Measurements from ENCODE around the gene FAM120B.

Gene FAM120B

GRCh38 chr6:170279426-170279825 lies 27.1 kb upstream of the FAM120B start:
- H3K9me3 Mint-ChIP-seq: no peaks in the 10 kb centered on the region
- peaks cover 53% of the 10 kb centered on the region for H3K27me3 Mint-ChIP-seq (ENCODE audit: low read depth)
- no peak overlapping the region for H3K4me3 Mint-ChIP-seq
- no peak overlapping the region for H3K27ac Mint-ChIP-seq
- peaks cover 4% of the 10 kb centered on the region for H3K4me1 Mint-ChIP-seq (ENCODE audit: low read depth)
- H3K36me3 Mint-ChIP-seq (ENCODE audit: low read depth): no peaks in the 10 kb centered on the region

- peak overlapping the region; percentile 53 for H3K4me3 Mint-ChIP-seq
- H3K27ac Mint-ChIP-seq: no peak overlapping the region
Measured at GRCh38 chr6:170279977-170280688, 26.4 kb upstream of the FAM120B start.

DNA sequence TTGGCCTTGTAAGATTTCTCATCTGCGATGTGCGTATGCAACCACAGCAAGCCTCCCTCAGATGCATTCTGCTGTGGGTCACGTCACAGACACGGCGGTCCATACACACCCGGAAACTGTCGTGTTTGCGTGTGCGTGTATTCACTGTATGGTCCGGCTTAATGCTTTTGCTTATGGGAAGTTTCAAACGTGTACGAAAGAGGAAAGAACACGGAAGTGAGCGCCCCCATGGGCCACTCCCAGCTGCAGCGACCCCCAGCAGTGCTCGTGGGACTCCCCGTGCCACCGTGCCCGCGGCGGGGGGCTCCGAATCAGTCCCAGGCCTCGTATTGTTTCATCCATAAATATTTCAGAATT lies 25.9 kb upstream of the FAM120B start:
- Mint-ChIP-seq H3K4me3 (peak overlapping the region; percentile 53), H3K27ac (no peak overlapping the region), H3K27me3 (ENCODE audit: low read depth) (peaks cover 53% of the 10 kb centered on the region)

More at GRCh38 chr6:170279977-170280688, 26.4 kb upstream of the FAM120B start:
- H3K9me3 Mint-ChIP-seq: no peaks in the 10 kb centered on the region
- peaks cover 4% of the 10 kb centered on the region for H3K4me1 Mint-ChIP-seq (ENCODE audit: low read depth)
- H3K36me3 Mint-ChIP-seq (ENCODE audit: low read depth): no peaks in the 10 kb centered on the region
- H3K27me3 Mint-ChIP-seq (ENCODE audit: low read depth): peaks cover 53% of the 10 kb centered on the region

DNA sequence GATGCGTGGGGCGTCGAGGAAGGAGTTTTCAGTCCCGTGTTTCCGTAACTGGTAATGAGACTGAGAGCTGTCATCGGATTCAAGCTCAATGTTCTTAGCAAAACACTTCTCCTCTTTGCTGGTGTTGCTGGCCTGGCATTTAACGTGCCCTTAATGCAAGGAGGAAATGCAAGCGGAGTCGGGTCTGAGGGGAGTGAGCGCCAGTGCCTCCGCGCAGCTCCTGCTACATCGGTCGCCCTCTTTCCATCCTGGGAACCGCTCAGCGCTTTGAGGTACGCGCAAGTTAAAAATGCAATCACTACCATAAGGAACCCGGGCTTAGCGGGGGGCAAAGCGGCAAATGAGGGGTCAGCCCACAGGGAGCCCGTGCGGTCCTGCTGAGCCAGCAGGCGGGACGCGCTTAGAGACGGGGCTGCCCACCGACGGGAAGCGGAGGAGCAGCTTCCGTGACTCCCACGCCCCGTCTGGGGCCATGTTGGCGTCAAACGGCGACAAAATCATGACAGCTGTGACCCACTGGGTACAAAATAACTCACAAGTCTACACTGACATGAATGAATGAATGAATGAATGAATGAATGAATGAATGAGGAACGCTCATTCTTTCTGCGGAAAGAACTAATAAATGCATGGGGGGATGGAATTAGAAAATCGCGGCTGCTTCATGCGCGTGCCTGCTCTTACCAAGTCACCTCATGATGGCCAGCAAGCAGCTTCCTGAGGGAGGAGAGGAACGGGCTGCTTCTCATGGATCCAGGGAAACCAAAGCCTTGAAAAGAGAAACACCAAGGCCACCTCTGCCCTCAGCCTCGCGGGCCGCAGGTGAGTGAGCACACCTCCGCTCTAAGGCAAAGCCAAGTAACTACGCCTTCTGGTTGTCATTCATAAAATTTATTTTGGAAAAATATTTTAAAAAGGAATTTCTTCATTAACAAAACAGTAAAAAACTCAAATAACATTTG lies 24.9 kb upstream of the FAM120B start:
- Mint-ChIP-seq H3K36me3 (ENCODE audit: low read depth) (no peaks in the 10 kb centered on the region), H3K9me3 (no peaks in the 10 kb centered on the region), H3K27ac (no peak overlapping the region), H3K4me1 (ENCODE audit: low read depth) (peaks cover 4% of the 10 kb centered on the region), H3K27me3 (ENCODE audit: low read depth) (peaks cover 54% of the 10 kb centered on the region), H3K4me3 (no peak overlapping the region)

More for the DNA sequence above, 25.9 kb upstream of the FAM120B start:
- H3K36me3 Mint-ChIP-seq (ENCODE audit: low read depth): no peaks in the 10 kb centered on the region
- peaks cover 4% of the 10 kb centered on the region for H3K4me1 Mint-ChIP-seq (ENCODE audit: low read depth)
- H3K9me3 Mint-ChIP-seq: no peaks in the 10 kb centered on the region

GRCh38 chr6:170282512-170283158 lies 23.9 kb upstream of the FAM120B start:
- H3K4me1 Mint-ChIP-seq (ENCODE audit: low read depth): peaks cover 4% of the 10 kb centered on the region
- H3K36me3 Mint-ChIP-seq (ENCODE audit: low read depth): no peaks in the 10 kb centered on the region
- no peaks in the 10 kb centered on the region for H3K9me3 Mint-ChIP-seq
- no peak overlapping the region for H3K4me3 Mint-ChIP-seq
- no peak overlapping the region for H3K27ac Mint-ChIP-seq
- H3K27me3 Mint-ChIP-seq (ENCODE audit: low read depth): peaks cover 56% of the 10 kb centered on the region

GRCh38 chr6:170283212-170284081 lies 23.1 kb upstream of the FAM120B start:
- peaks cover 4% of the 10 kb centered on the region for H3K4me1 Mint-ChIP-seq (ENCODE audit: low read depth)
- H3K27ac Mint-ChIP-seq: no peak overlapping the region
- H3K27me3 Mint-ChIP-seq (ENCODE audit: low read depth): peaks cover 56% of the 10 kb centered on the region
- H3K9me3 Mint-ChIP-seq: no peaks in the 10 kb centered on the region
- H3K4me3 Mint-ChIP-seq: no peak overlapping the region
- H3K36me3 Mint-ChIP-seq (ENCODE audit: low read depth): peaks cover 2% of the 10 kb centered on the region

GRCh38 chr6:170284126-170284773 lies 22.3 kb upstream of the FAM120B start:
- no peak overlapping the region for H3K4me3 Mint-ChIP-seq
- H3K4me1 Mint-ChIP-seq (ENCODE audit: low read depth): peaks cover 6% of the 10 kb centered on the region
- no peak overlapping the region for H3K27ac Mint-ChIP-seq
- H3K27me3 Mint-ChIP-seq (ENCODE audit: low read depth): peaks cover 55% of the 10 kb centered on the region
- no peaks in the 10 kb centered on the region for H3K9me3 Mint-ChIP-seq
- H3K36me3 Mint-ChIP-seq (ENCODE audit: low read depth): peaks cover 4% of the 10 kb centered on the region

GRCh38 chr6:170284866-170285469 lies 21.6 kb upstream of the FAM120B start:
- H3K9me3 Mint-ChIP-seq: no peaks in the 10 kb centered on the region
- no peak overlapping the region for H3K4me3 Mint-ChIP-seq
- H3K27ac Mint-ChIP-seq: no peak overlapping the region
- H3K27me3 Mint-ChIP-seq (ENCODE audit: low read depth): peaks cover 48% of the 10 kb centered on the region
- peaks cover 4% of the 10 kb centered on the region for H3K36me3 Mint-ChIP-seq (ENCODE audit: low read depth)
- H3K4me1 Mint-ChIP-seq (ENCODE audit: low read depth): peaks cover 6% of the 10 kb centered on the region

- Mint-ChIP-seq H3K9me3 (no peaks in the 10 kb centered on the region), H3K27ac (no peak overlapping the region), H3K27me3 (ENCODE audit: low read depth) (peaks cover 52% of the 10 kb centered on the region), H3K4me1 (ENCODE audit: low read depth) (peaks cover 10% of the 10 kb centered on the region), H3K4me3 (no peak overlapping the region), H3K36me3 (ENCODE audit: low read depth) (peaks cover 4% of the 10 kb centered on the region)
Measured at GRCh38 chr6:170285482-170285881, 21.1 kb upstream of the FAM120B start.

DNA sequence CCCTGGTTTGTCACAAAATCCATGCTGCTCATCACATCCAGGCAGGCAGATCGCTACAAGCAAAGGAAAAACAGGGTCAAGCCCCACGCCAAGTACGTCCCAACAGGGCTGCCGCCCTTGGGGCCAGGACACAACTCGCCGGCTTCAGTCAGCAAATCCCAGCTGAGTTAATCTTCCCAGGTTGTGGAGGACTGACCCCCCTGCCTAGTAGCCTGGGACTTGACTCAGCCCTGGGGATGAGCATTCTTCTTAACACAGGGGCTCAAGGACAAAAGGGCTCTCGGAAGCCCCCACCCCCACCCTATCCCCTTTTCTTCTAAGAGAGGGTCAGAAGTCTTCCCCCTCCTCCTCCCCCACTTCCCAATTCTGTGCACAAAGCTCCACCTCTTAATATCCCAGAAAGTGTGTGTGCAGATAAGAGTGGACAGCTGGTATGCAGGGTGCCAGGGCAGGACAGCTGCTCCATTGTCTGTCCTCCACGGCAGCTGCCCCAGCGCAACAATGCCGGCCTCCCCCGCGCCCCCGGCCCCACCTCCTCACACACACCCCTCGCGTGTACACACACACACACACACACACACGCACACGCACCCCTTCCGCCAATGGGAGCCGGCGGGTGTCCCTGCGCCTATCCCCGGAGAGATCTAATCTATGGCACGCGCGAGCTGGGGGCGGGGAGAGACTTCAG lies 20.2 kb upstream of the FAM120B start:
- Mint-ChIP-seq H3K27me3 (ENCODE audit: low read depth) (peaks cover 57% of the 10 kb centered on the region), H3K27ac (no peak overlapping the region), H3K4me3 (no peak overlapping the region), H3K4me1 (ENCODE audit: low read depth) (peaks cover 10% of the 10 kb centered on the region), H3K36me3 (ENCODE audit: low read depth) (peaks cover 4% of the 10 kb centered on the region), H3K9me3 (no peaks in the 10 kb centered on the region)

DNA sequence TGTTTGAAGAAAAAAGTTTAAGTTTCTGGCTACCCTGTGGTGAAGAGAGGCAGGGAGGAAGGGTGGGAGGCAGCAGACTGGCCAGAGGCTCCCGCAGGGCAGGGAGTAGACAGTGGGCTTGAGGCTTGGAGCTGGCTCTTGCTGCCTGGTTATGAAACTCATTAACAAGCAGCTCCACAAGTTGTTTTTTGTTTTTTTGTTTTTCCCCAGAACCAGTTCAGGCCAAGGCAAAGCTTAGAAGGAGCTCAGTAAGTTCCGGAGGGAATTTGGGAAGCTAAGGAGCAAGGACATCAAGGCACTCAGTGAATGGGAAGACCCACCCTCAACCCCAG lies 19.7 kb upstream of the FAM120B start:
- Mint-ChIP-seq H3K4me1 (ENCODE audit: low read depth) (peaks cover 12% of the 10 kb centered on the region), H3K9me3 (no peaks in the 10 kb centered on the region), H3K27me3 (ENCODE audit: low read depth) (peaks cover 62% of the 10 kb centered on the region), H3K36me3 (ENCODE audit: low read depth) (peaks cover 6% of the 10 kb centered on the region), H3K27ac (no peak overlapping the region), H3K4me3 (no peak overlapping the region)

DNA sequence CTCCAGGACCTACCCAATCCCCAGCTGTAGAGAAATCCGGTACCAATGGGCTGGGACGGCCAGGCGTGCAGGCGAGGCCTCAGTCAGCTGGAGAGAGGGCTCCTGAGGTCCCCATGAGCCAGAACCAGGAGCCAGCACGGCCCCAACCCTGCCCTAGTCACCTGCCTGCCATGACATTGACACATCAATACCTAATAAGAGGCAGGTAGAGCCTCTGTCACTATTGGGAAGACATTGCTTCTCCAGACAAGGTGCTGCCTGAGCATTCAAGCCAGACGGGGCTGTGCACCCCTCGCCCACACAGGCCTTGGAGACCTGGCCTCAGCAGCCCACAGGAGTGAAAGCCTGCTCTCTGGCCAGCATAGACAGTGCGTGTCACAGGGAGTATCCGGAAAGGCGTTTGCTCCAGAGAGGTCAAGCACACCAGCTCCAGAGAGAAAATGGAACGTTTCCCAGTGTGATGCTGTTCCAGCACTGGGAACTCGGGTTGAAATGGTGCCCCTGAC lies 19.1 kb upstream of the FAM120B start:
- Mint-ChIP-seq H3K9me3 (no peaks in the 10 kb centered on the region), H3K27ac (no peak overlapping the region), H3K4me1 (ENCODE audit: low read depth) (peaks cover 18% of the 10 kb centered on the region), H3K4me3 (no peak overlapping the region), H3K36me3 (ENCODE audit: low read depth) (peaks cover 6% of the 10 kb centered on the region), H3K27me3 (ENCODE audit: low read depth) (peaks cover 67% of the 10 kb centered on the region)

Measured in T-helper 1 cell treated with Interleukin-12 subunit alpha and Interleukin-12 subunit beta and Interleukin-4 antibody, amounts not matched to agents 30 μg/mL and 1 μg/mL, for 36 hours (primary cell).